GM12878 (cell line): ENCODE data around the gene CCR5AS.

ENCODE experiments used
- ATAC-seq: fragments of 200-7000 bp; cut with Tn5 transposase; 3 replicates; pipeline ENCODE4 v1.9.1; 2020; ENCODE audit warnings: mild to moderate bottlenecking, moderate library complexity
- BruUV-seq: library from RNA; stranded (reverse); fragments of 400-500 nt; replicated peaks from 2 replicates; lab custom pipeline; 2021; lab: Mats Ljungman, UMichigan
- CTCF ChIA-PET: fragments of 300-600 bp; sonication (Branson Sonifier 250); formaldehyde crosslinking; extraction: SDS; loops from one replicate; lab custom pipeline; 2021; ENCODE audit warnings: inconsistent platforms; lab: Yijun Ruan, JAX
- POLR2A ChIA-PET: fragments of 350-600 bp; formaldehyde crosslinking; extraction: SDS; loops from one replicate; lab custom pipeline; 2021; ENCODE audit warnings: inconsistent platforms; lab: Charles Lee
- RAD21 ChIA-PET: fragments of 300-600 bp; sonication (Branson Sonifier 250); formaldehyde crosslinking; loops from one replicate; lab custom pipeline; 2023; ENCODE audit warnings: antibody characterized with exemption; ENCODE audit not compliant: unreplicated experiment; lab: Charles Lee
- SMC1A ChIA-PET: fragments of 300-600 bp; sonication (Branson Sonifier 250); formaldehyde crosslinking; loops from one replicate; lab custom pipeline; 2023; ENCODE audit not compliant: unreplicated experiment, uncharacterized antibody; lab: Charles Lee
- DNase-seq: peaks from one replicate; pipeline ENCODE4 v3.0.0-alpha.2; 2011; ENCODE audit warnings: low read depth, low spot score
- FAIRE-seq: peaks from 3 replicates; lab custom pipeline; 2011; peaks lifted over from hg19 to GRCh38; lab: Jason Lieb, UNC
- H2AFZ ChIP-seq: 2 replicates; pipeline ENCODE4 v1.6.0; 2011; ENCODE audit warnings: low read depth, low read length, control low read depth; ENCODE audit not compliant: control insufficient read depth
- H3K27ac ChIP-seq: 2 replicates; pipeline ENCODE4 v1.5.1; 2011; ENCODE audit warnings: control low read depth; ENCODE audit not compliant: control insufficient read depth, insufficient read depth
- H3K27me3 ChIP-seq, 2 experiments: replicated peaks in 1 of 2; 2 replicates each; pipeline versions ENCODE4 v1.6.0 to v1.6.1; 2011; ENCODE audit warnings: low read length in 1 of 2; ENCODE audit not compliant: control insufficient read depth in 2 of 2, insufficient read depth in 2 of 2
- H3K36me3 ChIP-seq, 2 experiments: 2 replicates each; pipeline ENCODE4 v1.5.1; 2011; ENCODE audit warnings: low read length in 1 of 2; ENCODE audit not compliant: control insufficient read depth in 2 of 2, insufficient read depth in 2 of 2
- H3K4me1 ChIP-seq: 2 replicates; pipeline ENCODE4 v1.6.1; 2011; ENCODE audit warnings: mild to moderate bottlenecking, low read length, moderate library complexity, mixed read lengths; ENCODE audit not compliant: control insufficient read depth, insufficient read depth
- H3K4me2 ChIP-seq: 2 replicates; pipeline ENCODE4 v1.6.0; 2011; ENCODE audit warnings: control low read depth; ENCODE audit not compliant: control insufficient read depth, insufficient read depth
- H3K4me3 ChIP-seq: fragments of 200-600 bp; sonication (generic); 2 replicates; pipeline ENCODE4 v1.5.1; 2016
- H3K79me2 ChIP-seq: 2 replicates; pipeline ENCODE4 v1.6.0; 2011; ENCODE audit warnings: low read length; ENCODE audit not compliant: control insufficient read depth, insufficient read depth
- H3K9ac ChIP-seq: 2 replicates; pipeline ENCODE4 v1.8.0; 2011; ENCODE audit warnings: low read length, control low read depth, mixed read lengths; ENCODE audit not compliant: control insufficient read depth, insufficient read depth
- H3K9me3 ChIP-seq: replicated peaks from 3 replicates; pipeline ENCODE4 v1.5.1; 2011; ENCODE audit warnings: mild to moderate bottlenecking, low read length; ENCODE audit not compliant: control insufficient read depth, insufficient read depth
- H4K20me1 ChIP-seq: 2 replicates; pipeline ENCODE4 v1.6.0; 2011; ENCODE audit not compliant: control insufficient read depth, insufficient read depth
- LARP7 ChIP-seq: fragments of 450-650 bp; IDR thresholded peaks from 2 replicates; pipeline ENCODE4 v1.6.1; 2017; ENCODE audit warnings: mild to moderate bottlenecking
- RAD21 ChIP-seq: IDR thresholded peaks from 2 replicates; pipeline ENCODE4 v1.6.1; 2011; ENCODE audit warnings: mild to moderate bottlenecking, low read depth, low read length, moderate library complexity; ENCODE audit not compliant: insufficient read depth
- RB1 ChIP-seq: fragments of 450-650 bp; formaldehyde crosslinking; IDR thresholded peaks from 2 replicates; pipeline ENCODE4 v1.6.1; 2017; ENCODE audit warnings: mild to moderate bottlenecking, borderline replicate concordance
- SMC3 ChIP-seq: IDR thresholded peaks from 2 replicates; pipeline ENCODE4 v1.6.1; 2011; ENCODE audit warnings: low read length, improper control_type of control experiment, borderline replicate concordance
- YY1 ChIP-seq: IDR thresholded peaks from 2 replicates; pipeline ENCODE4 v1.6.1; 2011; ENCODE audit warnings: low read depth, mild to moderate bottlenecking, low read length
- WGBS: methylation state at CpG from one replicate; pipeline ENCODE4 v1.1.6; 2016; ENCODE audit warnings: low lambda C conversion rate; ENCODE audit not compliant: insufficient replicate concordance, insufficient coverage; ENCODE audit errors: missing lambda C conversion rate; 5-methylcytosine and 5-hydroxymethylcytosine counted together
- in situ Hi-C: fragments of 300-500 bp; cut with MboI; formaldehyde crosslinking; loops from 9 replicates; pipeline ENCODE4 v1.14.3; 2018; ENCODE audit warnings: mixed read lengths
- intact Hi-C: fragments of 100-400 bp; cut with micrococcal nuclease; formaldehyde crosslinking; loops from one replicate; pipeline ENCODE4 v1.14.2; 2022; ENCODE audit not compliant: unreplicated experiment
- TF ChIP-seq, protein P1 (sequence below), 3 experiments: IDR thresholded peaks in 2 of 3; conservative IDR thresholded peaks in 1 of 3; 2 replicates each; pipeline ENCODE4 v1.5.1; 2011; ENCODE audit warnings: low read depth in 3 of 3, low read length in 3 of 3, mild to moderate bottlenecking in 3 of 3, control low read depth in 2 of 3, moderate library complexity in 2 of 3, inconsistent platforms in 1 of 3, mixed read lengths in 1 of 3; ENCODE audit not compliant: control insufficient read depth in 2 of 3, insufficient read depth in 1 of 3; ENCODE audit errors: extremely low read depth in 1 of 3

The CCR5AS gene

GRCh38 chr3:46378426-46378942 lies 28.4 kb downstream of the CCR5AS start:
- Histone ChIP-seq H3K79me2 (no peaks in the 10 kb centered on the region), H4K20me1 (no peaks in the 10 kb centered on the region), H3K27ac (no peak overlapping the region), H3K4me1 (peaks cover 12% of the 10 kb centered on the region), H3K27me3 (peaks cover 0 to 3% of the 10 kb centered on the region in 2 experiments; a peak in 2 of 4 replicates), H2AFZ (no peak overlapping the region), H3K36me3 (no peaks in the 10 kb centered on the region), H3K4me2 (no peak overlapping the region), H3K9me3 (no peaks in the 10 kb centered on the region), H3K4me3 (no peak overlapping the region), H3K9ac (no peak overlapping the region)
- in situ Hi-C loops, result loop anchor here (10.0 kb wide), 1 partner anchor 614 kb away; no protein-coding TSS in a partner anchor
- peak; percentile 58; the same call in 1 of the 2 replicates for TF ChIP-seq YY1
- TF ChIP-seq LARP7, result no peak
- TF ChIP-seq RAD21, result peak; percentile 92
- TF ChIP-seq SMC3, result peak; percentile 73
- TF ChIP-seq, protein P1, sequence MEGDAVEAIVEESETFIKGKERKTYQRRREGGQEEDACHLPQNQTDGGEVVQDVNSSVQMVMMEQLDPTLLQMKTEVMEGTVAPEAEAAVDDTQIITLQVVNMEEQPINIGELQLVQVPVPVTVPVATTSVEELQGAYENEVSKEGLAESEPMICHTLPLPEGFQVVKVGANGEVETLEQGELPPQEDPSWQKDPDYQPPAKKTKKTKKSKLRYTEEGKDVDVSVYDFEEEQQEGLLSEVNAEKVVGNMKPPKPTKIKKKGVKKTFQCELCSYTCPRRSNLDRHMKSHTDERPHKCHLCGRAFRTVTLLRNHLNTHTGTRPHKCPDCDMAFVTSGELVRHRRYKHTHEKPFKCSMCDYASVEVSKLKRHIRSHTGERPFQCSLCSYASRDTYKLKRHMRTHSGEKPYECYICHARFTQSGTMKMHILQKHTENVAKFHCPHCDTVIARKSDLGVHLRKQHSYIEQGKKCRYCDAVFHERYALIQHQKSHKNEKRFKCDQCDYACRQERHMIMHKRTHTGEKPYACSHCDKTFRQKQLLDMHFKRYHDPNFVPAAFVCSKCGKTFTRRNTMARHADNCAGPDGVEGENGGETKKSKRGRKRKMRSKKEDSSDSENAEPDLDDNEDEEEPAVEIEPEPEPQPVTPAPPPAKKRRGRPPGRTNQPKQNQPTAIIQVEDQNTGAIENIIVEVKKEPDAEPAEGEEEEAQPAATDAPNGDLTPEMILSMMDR (IDR thresholded peaks at IDR 0.05 in 2 of 3, conservative IDR thresholded peaks at IDR 0.05 in 1 of 3; ENCODE audit: control insufficient read depth in 2 of 3, extremely low read depth in 1 of 3, insufficient read depth in 1 of 3, low read depth in 3 of 3, low read length in 3 of 3), result peak; percentile 77 to 80 (median 79)
- TF ChIP-seq RB1, result peak; percentile 23; the same call in 1 of the 2 replicates
- WGBS, result 17% methylated on average over 8 of the region's 8 CpGs
- ChIA-PET SMC1A (interaction anchor here (0.6 to 15.8 kb wide), 32 partner anchors 9 to 617 kb away, joined by 3 to 581 read pairs (median 4); partner anchors contain the start of genes CCR1, CCR5, CCR5AS and CCRL2), RAD21 (interaction anchor here (0.7 to 13.5 kb wide), 26 partner anchors 10 to 449 kb away, joined by 3 to 421 read pairs (median 4); partner anchors contain the start of gene CCR1), CTCF (interaction anchor here (0.6 to 21.1 kb wide), 44 partner anchors 9 to 449 kb away, joined by 3 to 714 read pairs (median 4); partner anchors contain the start of genes CCR1, CCR3, CCR5AS and CCRL2), POLR2A (interaction anchor here (1.2 kb wide), 1 partner anchor 165 kb away, joined by 3 read pairs; no protein-coding TSS in a partner anchor)
- DNase-seq (no peak), ATAC-seq (peak; percentile 90), FAIRE-seq (no peak)
- intact Hi-C loops, result loop anchor here (1.0 to 10.0 kb wide), 2 partner anchors 176 to 439 kb away; no protein-coding TSS in a partner anchor
- BruUV-seq, result no TSS peak
